Measurements from ENCODE around the gene SLC22A3.
A peak's percentile ranks its signal among the peaks of the same experiment; 100 is the strongest.
"Not testable (repeated sequence)": the region's sequence is repeated elsewhere in the genome, so short reads cannot be mapped to it uniquely, and the experiment has no call there.

Gene SLC22A3

GRCh38 chr6:160367798-160368547, 19.8 kb downstream of the SLC22A3 start:
- TF ChIP-seq, protein P1, sequence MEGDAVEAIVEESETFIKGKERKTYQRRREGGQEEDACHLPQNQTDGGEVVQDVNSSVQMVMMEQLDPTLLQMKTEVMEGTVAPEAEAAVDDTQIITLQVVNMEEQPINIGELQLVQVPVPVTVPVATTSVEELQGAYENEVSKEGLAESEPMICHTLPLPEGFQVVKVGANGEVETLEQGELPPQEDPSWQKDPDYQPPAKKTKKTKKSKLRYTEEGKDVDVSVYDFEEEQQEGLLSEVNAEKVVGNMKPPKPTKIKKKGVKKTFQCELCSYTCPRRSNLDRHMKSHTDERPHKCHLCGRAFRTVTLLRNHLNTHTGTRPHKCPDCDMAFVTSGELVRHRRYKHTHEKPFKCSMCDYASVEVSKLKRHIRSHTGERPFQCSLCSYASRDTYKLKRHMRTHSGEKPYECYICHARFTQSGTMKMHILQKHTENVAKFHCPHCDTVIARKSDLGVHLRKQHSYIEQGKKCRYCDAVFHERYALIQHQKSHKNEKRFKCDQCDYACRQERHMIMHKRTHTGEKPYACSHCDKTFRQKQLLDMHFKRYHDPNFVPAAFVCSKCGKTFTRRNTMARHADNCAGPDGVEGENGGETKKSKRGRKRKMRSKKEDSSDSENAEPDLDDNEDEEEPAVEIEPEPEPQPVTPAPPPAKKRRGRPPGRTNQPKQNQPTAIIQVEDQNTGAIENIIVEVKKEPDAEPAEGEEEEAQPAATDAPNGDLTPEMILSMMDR (IDR thresholded peaks at IDR 0.05; ENCODE audit: low read depth, low read length): no peak
- no peak overlapping the region for H3K4me3 ChIP-seq (replicated peaks in 1 of 2; ENCODE audit: low read depth in 2 of 2, low read length in 2 of 2)
- no peak for DNase-seq (ENCODE audit: low read depth in 2 of 2)

GRCh38 chr6:160368670-160369069, 20.5 kb downstream of the SLC22A3 start:
- DNase-seq (ENCODE audit: low read depth in 2 of 2): no peak
- TF ChIP-seq, protein P1 (IDR thresholded peaks at IDR 0.05; ENCODE audit: low read depth, low read length): no peak
- no peak overlapping the region for H3K4me3 ChIP-seq (replicated peaks in 1 of 2; ENCODE audit: low read depth in 2 of 2, low read length in 2 of 2)

DNA sequence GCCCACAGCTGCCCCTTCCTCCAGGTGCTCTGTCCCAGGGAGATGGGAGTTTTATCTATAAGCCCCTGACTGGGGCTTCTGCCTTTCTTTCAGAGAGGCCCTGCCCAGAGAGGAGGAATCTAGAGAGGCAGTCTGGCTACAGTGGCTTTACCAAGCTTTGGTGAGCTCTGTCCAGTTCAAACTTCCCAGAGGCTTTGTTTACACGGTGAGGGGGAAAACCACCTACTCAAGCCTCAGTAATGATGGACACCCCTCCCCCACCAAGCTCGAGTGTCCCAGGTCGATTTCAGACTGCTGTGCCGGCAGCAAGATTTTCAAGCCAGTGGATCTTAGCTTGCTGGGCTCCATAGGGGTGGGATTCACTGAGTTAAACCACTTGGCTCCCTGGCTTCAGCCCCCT, 25.4 kb downstream of the SLC22A3 start:
- DNase-seq (ENCODE audit: low read depth in 2 of 2): not testable (repeated sequence)

GRCh38 chr6:160374836-160375560, 26.8 kb downstream of the SLC22A3 start:
- no peak overlapping the region for H3K4me3 ChIP-seq (replicated peaks in 1 of 2; ENCODE audit: low read depth in 2 of 2, low read length in 2 of 2)
- no peak for DNase-seq (ENCODE audit: low read depth in 2 of 2)
- TF ChIP-seq, protein P1 (IDR thresholded peaks at IDR 0.05; ENCODE audit: low read depth, low read length): no peak

More for the DNA sequence above, 25.4 kb downstream of the SLC22A3 start:
- H3K4me3 ChIP-seq (replicated peaks in 1 of 2; ENCODE audit: low read depth in 2 of 2, low read length in 2 of 2): not testable (repeated sequence)

DNA sequence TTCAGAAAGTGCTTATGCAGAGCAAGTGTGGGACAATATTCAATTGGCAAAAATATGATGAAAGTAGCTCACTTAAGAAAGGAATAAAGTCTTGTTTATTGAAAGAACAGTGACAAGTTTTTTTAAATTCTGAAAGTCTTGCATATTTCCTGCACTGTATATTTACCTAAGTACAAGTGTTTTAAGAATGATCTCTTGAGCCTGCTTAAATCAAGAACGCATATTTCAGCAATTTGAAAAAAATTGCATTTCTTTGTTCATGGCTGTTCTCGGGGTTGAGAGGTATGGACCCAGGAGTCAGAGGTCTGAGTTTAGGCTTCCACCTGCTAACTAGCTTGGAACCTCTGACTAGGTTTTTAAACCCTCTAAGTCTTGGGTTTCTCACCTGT, 27.4 kb downstream of the SLC22A3 start:
- no peak for DNase-seq (ENCODE audit: low read depth in 2 of 2)
- TF ChIP-seq, protein P1 (IDR thresholded peaks at IDR 0.05; ENCODE audit: low read depth, low read length): no peak
- H3K4me3 ChIP-seq (replicated peaks in 1 of 2; ENCODE audit: low read depth in 2 of 2, low read length in 2 of 2): no peak overlapping the region

DNA sequence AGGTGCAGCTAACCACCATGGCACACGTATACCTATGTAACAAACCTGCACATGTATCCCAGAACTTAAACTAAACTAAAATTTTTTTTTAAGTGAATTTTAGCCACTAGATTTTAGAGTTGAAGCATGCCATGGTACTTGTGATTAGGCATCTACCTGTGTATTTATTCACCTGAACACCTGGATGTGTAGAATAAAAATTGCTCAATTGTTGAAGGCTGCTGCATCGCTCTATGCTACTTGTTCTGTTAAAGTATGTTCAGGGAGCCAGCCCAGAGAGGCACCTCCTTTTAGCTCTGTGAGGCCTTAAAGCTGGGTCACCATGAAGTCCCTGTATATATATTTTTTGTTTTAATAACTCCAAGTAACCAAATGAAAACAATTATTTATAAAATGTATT, 28.3 kb downstream of the SLC22A3 start:
- TF ChIP-seq, protein P1 (IDR thresholded peaks at IDR 0.05; ENCODE audit: low read depth, low read length): no peak

GRCh38 chr6:160378218-160378617, 30.0 kb downstream of the SLC22A3 start:
- DNase-seq (ENCODE audit: low read depth in 2 of 2): peak in 1 of 2 donors; percentile 34
- no peak overlapping the region for H3K4me3 ChIP-seq (replicated peaks in 1 of 2; ENCODE audit: low read depth in 2 of 2, low read length in 2 of 2)
- TF ChIP-seq, protein P1 (IDR thresholded peaks at IDR 0.05; ENCODE audit: low read depth, low read length): no peak

More for the DNA sequence above, 28.3 kb downstream of the SLC22A3 start:
- no peak for DNase-seq (ENCODE audit: low read depth in 2 of 2)
- H3K4me3 ChIP-seq (replicated peaks in 1 of 2; ENCODE audit: low read depth in 2 of 2, low read length in 2 of 2): no peak overlapping the region
